Esophagus (tissue), 2 donors: ENCODE measurements around the gene SLC7A10. TPM values are rescaled to one million over a fixed set of nuclear protein-coding genes. Genes with fewer than 3 reads are reported as not detected.

Source experiments
- H3K27ac ChIP-seq, 2 donors: one replicate each; pipeline ENCODE4 v1.5.1; 2013; ENCODE audit warnings: low read depth in 2 of 2, mild to moderate bottlenecking in 2 of 2, inconsistent platforms in 1 of 2, low read length in 1 of 2, moderate library complexity in 1 of 2
- H3K27me3 ChIP-seq, 2 donors: one replicate each; pipeline ENCODE4 v1.6.1; 2013; ENCODE audit warnings: low read length in 2 of 2, control low read depth in 1 of 2, mild to moderate bottlenecking in 1 of 2; ENCODE audit not compliant: insufficient read depth in 2 of 2, control insufficient read depth in 1 of 2
- H3K36me3 ChIP-seq, 2 donors: one replicate each; pipeline ENCODE4 v1.6.1; 2013; ENCODE audit warnings: low read length in 1 of 2; ENCODE audit not compliant: control insufficient read depth in 2 of 2, insufficient read depth in 2 of 2
- H3K4me1 ChIP-seq, 2 donors: one replicate each; pipeline ENCODE4 v1.6.1; 2013; ENCODE audit warnings: low read length in 1 of 2; ENCODE audit not compliant: control insufficient read depth in 2 of 2, insufficient read depth in 2 of 2
- H3K4me3 ChIP-seq, 2 donors: one replicate each; pipeline ENCODE4 v1.5.1; 2013; ENCODE audit warnings: low read length in 2 of 2, mild to moderate bottlenecking in 2 of 2, low read depth in 1 of 2, moderate library complexity in 1 of 2
- H3K9me3 ChIP-seq, 2 donors: one replicate each; pipeline ENCODE4 v1.6.1; 2013; ENCODE audit warnings: mild to moderate bottlenecking in 2 of 2, low read depth in 1 of 2, low read length in 1 of 2, moderate library complexity in 1 of 2; ENCODE audit not compliant: control insufficient read depth in 2 of 2, insufficient read depth in 1 of 2
- whole genome bisulfite sequencing, 2 donors: extraction: QIAGEN DNeasy Blood & Tissue Kit; methylation state at CpG; one replicate each; pipeline ENCODE4 v1.1.7; 2013; 5-methylcytosine and 5-hydroxymethylcytosine counted together
- polyA plus RNA-seq, 2 donors: library from polyadenylated mRNA; stranded (reverse); fragments of 200-250 nt; gene quantifications; one replicate each; pipeline ENCODE4 v1.2.3, GENCODE V29; 2013
- donor health status: healthy with polysubstance abuse.
- donor health status: Bipolar disorder and iron deficiency.

Gene SLC7A10
- polyA plus RNA-seq, 2 donors = 0.04 TPM; not detected in 1

DNA sequence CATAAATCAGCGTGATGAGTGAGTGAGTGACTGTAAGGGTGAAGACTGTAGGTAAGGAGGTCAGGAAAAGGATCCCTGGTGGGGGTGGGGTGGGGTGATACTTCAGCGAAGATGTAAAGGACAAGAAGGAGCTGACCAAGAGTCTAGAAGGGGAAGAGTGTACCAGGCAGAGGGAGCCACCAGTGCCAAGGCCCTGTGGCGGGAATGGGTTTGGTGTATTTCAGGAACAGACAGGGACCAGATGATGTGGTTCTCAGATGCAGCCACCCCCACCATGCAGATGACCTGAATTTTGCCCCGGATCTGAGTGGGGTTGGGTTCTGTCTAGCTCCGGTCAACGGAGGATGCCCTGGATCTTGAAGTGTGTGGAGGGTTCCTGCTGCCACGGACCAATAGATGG, 30.1 kb upstream of the SLC7A10 start:
- 84 to 87% methylated on average over 7 of the region's 7 CpGs for WGBS, 2 donors
- peaks cover 0 to 2% of the 10 kb centered on the region in 2 donors for H3K9me3 ChIP-seq

DNA sequence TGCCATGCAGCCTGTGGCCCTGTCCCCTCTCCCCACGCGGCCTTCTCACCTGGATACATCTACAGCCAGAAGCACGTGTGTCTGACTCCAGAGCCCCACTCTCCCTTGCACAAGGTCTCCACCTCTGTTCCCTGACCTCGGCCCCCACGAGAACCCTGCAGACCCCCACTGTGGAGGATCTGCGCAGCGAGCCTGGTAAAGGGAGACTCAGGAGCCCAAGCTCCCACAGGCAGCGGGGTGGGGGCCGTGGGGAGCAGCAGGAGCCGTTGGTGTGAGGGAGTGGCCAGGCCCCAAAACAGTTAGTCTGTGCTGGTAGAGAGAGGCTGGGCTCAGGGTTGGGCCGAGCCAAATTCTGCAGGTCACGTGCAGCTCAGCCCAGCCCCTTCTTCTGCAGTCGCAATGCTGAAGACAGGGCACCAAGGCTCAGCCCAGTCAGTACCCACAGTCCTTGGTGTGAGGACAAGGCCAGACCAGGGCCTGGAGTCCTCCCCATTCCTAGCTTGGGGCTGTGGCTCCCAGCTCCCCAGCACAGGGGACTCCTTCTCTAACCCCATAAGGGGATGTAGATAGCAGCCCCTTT, 28.7 kb upstream of the SLC7A10 start:
- WGBS, 2 donors = 73 to 74% methylated on average over 13 of the region's 13 CpGs

More for the DNA sequence above, 30.1 kb upstream of the SLC7A10 start:
- no peaks in the 10 kb centered on the region for H3K36me3 ChIP-seq
- H3K27ac ChIP-seq = no peak overlapping the region
- H3K4me3 ChIP-seq = no peak overlapping the region
- peaks cover 0 to 2% of the 10 kb centered on the region in 2 donors for H3K4me1 ChIP-seq
- no peaks in the 10 kb centered on the region for H3K27me3 ChIP-seq

DNA sequence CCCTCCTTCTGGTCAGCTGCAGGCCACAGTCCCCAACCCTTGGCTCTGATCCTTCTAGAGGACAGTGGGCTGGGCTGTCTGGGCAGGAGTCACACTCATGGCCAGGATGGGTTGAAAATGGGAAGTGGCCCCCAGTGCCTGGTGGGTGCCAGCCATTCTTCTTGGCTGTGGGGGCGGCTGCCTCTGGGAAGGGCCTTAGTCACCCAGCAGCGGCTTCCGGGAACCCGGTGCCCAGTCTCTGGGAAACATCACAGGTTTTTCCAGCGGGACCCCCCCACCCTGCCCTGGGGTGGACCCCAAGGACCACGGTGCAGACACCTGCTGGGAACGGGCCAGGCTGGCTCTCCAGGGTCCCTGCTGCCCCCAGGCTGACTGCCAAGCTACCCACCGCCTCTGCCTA, 27.3 kb upstream of the SLC7A10 start:
- Histone ChIP-seq H3K36me3 (no peaks in the 10 kb centered on the region), H3K27ac (no peak overlapping the region), H3K4me3 (no peak overlapping the region), H3K9me3 (peaks cover 0 to 5% of the 10 kb centered on the region in 2 donors), H3K4me1 (peaks cover 0 to 2% of the 10 kb centered on the region in 2 donors), H3K27me3 (no peaks in the 10 kb centered on the region)
- 61 to 72% methylated on average over 3 to 8 of the region's 8 CpGs for WGBS, 2 donors

More for the DNA sequence above, 28.7 kb upstream of the SLC7A10 start:
- no peak overlapping the region for H3K4me3 ChIP-seq
- H3K9me3 ChIP-seq = peaks cover 0 to 5% of the 10 kb centered on the region in 2 donors
- no peaks in the 10 kb centered on the region for H3K36me3 ChIP-seq
- no peak overlapping the region for H3K27ac ChIP-seq
- H3K4me1 ChIP-seq = peaks cover 0 to 2% of the 10 kb centered on the region in 2 donors
- H3K27me3 ChIP-seq = no peaks in the 10 kb centered on the region

DNA sequence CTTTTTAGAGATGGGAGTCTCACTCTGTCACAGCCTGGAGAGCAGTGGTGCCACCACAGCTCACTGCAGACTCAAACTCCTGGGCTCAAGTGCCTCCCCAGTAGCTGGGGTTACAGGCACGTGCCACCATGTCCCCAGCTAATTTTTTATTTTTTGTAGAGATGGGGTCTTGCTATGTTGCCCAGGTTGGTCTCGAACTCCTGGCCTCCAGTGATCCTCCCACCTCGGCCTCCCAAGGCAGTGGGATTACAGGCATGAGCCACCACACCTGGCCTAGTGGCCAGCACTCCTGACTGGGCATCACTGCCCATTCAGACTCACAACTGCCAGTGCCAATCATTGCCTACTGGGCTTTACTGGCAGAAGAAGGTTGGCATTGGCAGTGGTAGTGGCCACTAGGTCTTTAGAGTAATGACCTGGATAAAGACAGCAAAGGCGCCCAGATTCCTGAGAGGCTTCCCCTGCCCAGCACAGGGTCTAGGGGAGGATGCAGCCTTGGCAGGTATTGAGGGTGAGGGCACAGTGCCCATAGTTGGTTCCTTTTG, 26.8 kb upstream of the SLC7A10 start:
- 91 to 93% methylated on average over 4 of the region's 4 CpGs for WGBS, 2 donors
- Histone ChIP-seq H3K27me3 (no peaks in the 10 kb centered on the region), H3K36me3 (no peaks in the 10 kb centered on the region), H3K4me1 (peaks cover 0 to 2% of the 10 kb centered on the region in 2 donors), H3K4me3 (no peak overlapping the region), H3K9me3 (peaks cover 0 to 5% of the 10 kb centered on the region in 2 donors), H3K27ac (no peak overlapping the region)

DNA sequence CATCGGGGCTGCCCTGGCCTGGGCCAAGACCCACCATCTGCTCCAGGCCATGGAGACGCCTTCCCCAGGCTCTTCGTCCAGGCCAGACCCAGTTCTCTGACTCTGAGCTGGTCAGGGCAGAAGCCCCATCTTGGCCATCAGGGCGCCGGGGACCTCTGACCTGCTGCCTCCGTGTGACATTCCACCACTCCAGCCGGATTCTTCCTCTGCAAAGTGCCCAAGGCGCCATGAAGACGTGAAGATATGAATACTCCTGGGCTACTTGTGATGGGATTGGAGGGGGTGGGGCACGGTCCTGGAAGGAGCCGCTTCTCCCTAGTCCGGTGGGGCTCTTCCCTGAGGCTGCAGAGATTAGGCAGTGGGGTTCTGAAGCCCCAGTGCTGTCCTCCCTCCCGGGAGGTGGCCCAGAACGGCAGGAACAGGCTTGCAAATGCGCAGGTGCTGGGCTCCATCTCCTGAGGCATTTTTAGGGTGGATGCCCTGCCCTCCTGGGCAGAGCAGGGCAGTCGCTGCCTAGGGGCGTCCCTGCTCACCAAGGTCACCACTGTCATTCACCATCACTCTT, 26.0 kb upstream of the SLC7A10 start:
- no peak overlapping the region for H3K4me3 ChIP-seq
- H3K27ac ChIP-seq = no peak overlapping the region
- no peaks in the 10 kb centered on the region for H3K36me3 ChIP-seq
- 66 to 69% methylated on average over 17 of the region's 17 CpGs for WGBS, 2 donors
- H3K27me3 ChIP-seq = no peaks in the 10 kb centered on the region
- peaks cover 0 to 2% of the 10 kb centered on the region in 2 donors for H3K4me1 ChIP-seq
- H3K9me3 ChIP-seq = peaks cover 0 to 5% of the 10 kb centered on the region in 2 donors

DNA sequence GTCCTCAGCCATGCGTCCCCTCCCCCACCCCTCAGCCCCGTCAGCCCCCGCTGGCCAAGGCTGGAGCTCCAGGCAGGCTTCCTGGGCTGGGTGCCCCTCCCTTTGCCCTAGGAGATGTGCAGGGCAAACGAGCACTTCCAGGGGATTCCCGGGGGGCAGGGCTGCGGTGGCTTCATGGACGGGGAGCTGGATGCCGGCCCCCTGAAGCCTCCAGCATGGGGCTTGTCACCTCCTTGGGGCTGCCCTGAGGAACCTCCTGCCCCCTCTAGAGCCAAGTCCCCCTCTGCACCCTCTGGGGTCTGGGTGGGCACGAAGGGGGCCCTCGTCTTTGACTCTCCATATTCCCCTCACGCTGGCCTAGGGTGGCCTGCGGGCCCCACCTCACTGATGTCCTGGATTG, 25.4 kb upstream of the SLC7A10 start:
- no peak overlapping the region for H3K27ac ChIP-seq
- H3K4me1 ChIP-seq = peaks cover 0 to 2% of the 10 kb centered on the region in 2 donors
- no peaks in the 10 kb centered on the region for H3K27me3 ChIP-seq
- H3K36me3 ChIP-seq = no peaks in the 10 kb centered on the region
- 50 to 56% methylated on average over 12 of the region's 12 CpGs for WGBS, 2 donors
- H3K4me3 ChIP-seq = no peak overlapping the region
- peaks cover 0 to 6% of the 10 kb centered on the region in 2 donors for H3K9me3 ChIP-seq

DNA sequence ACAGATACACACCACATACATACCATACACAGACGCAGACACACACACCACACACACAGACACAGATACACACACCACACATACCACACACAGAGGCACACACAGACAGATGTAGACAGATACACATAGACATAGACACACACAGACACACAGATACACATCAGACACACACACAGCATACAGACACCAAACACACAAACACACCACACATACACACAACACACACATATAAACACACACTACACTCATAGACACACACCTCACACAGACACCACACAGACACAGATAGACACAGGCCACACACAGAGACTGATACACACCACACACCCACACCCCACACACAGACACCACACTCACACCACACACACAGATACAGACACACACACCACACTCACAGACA, 24.9 kb upstream of the SLC7A10 start:
- WGBS, 2 donors = 96 to 98% methylated on average over 1 of the region's 1 CpG
- H3K36me3 ChIP-seq = no peaks in the 10 kb centered on the region

DNA sequence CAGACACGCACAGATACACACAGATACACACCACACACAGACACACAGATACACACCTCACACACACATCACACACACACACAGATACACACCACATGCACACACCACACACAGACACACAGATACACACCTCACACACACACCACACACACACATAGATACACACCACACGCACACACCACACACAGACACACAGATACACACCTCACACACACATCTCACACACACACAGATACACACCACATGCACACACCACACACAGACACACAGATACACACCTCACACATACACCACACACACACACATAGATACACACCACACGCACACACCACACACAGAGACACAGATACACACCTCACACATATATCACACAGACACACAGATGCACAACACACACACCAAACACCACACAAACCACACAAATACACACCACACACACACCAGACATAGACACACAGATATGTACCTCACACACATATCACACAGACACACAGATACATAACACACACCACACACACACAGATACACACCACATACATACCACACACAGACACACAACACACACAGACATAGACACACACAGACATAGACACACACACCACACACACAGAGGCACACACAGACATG, 24.2 kb upstream of the SLC7A10 start:
- Histone ChIP-seq H3K4me1 (peaks cover 0 to 2% of the 10 kb centered on the region in 2 donors), H3K27ac (no peak overlapping the region), H3K27me3 (no peaks in the 10 kb centered on the region), H3K4me3 (no peak overlapping the region), H3K9me3 (peaks cover 0 to 8% of the 10 kb centered on the region in 2 donors), H3K36me3 (no peaks in the 10 kb centered on the region)
- 79 to 80% methylated on average over 3 of the region's 3 CpGs for WGBS, 2 donors

More for the DNA sequence above, 24.9 kb upstream of the SLC7A10 start:
- Histone ChIP-seq H3K4me1 (peaks cover 0 to 2% of the 10 kb centered on the region in 2 donors), H3K9me3 (peaks cover 0 to 8% of the 10 kb centered on the region in 2 donors), H3K27me3 (no peaks in the 10 kb centered on the region), H3K4me3 (no peak overlapping the region), H3K27ac (no peak overlapping the region)

DNA sequence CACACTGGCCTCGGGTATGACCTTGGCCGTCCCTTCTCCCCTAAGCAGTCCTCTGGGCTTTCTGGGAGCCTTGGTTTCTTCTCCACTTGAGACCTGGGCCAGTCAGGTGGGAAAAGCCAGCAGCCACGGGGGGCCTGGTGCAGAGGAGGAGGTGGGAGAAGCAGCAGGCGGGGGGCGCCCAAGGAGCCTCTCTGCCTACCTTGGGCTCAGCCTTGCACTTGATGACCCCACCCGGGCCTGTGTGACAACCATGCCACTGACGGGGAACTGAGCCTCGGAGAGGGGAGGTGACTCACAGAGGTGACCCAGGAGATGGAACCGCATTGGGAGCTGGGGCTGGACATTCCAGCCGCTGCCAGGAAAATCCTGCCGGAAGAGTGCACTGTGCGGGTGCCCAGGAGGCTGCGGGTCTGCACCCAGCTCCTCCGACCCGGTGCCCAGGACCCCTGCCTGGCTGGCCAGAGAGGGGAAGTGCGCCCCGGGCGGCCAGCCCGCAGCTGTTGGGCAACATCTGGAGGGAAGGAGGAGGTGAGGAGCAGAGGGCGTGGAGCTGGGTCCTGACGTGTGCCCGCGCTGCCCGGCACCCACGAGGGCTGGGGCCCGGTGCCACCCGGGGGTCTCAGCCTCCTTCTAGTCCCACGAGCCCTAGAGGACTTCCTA, 23.4 kb upstream of the SLC7A10 start:
- peaks cover 0 to 2% of the 10 kb centered on the region in 2 donors for H3K4me1 ChIP-seq
- H3K36me3 ChIP-seq = no peaks in the 10 kb centered on the region
- WGBS, 2 donors = 39 to 53% methylated on average over 24 to 28 of the region's 28 CpGs
- no peak overlapping the region for H3K4me3 ChIP-seq
- no peak overlapping the region for H3K27ac ChIP-seq
- H3K27me3 ChIP-seq = no peaks in the 10 kb centered on the region
- peaks cover 0 to 8% of the 10 kb centered on the region in 2 donors for H3K9me3 ChIP-seq
